CD4-positive, alpha-beta T cell treated with Interleukin-1 beta for 1 hour (primary cell): ENCODE results near the gene ZIC5.

ENCODE experiments used
- DNase-seq, 2 donors: peaks; one replicate each; pipeline ENCODE4 v3.0.0-alpha.2; 2020 to 2022

ZIC5 gene

GRCh38 chr13:99930925-99931324 lies 40.6 kb downstream of the ZIC5 start:
- no peak for DNase-seq

DNA sequence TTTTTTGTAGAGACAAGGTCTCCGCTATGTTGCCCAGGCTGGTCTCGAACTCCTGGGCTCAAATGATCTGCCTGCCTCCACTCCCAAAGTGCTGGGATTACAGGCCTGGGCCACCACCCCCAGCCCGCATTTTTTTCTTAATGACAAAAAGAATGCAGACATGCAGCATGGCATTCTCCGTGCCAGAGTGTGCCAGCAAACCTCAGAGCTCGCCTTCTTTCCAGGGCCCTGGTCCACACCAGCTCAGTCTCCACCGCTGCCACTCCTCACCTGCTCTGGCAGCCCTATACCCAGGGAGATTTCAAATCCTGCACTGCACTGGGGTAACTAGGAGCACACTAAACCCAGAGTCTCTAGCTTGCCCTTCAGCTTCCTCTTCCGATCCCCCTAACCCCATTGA lies 41.7 kb downstream of the ZIC5 start:
- DNase-seq = no peak

GRCh38 chr13:99926014-99926731 lies 45.4 kb downstream of the ZIC5 start:
- DNase-seq = no peak

DNA sequence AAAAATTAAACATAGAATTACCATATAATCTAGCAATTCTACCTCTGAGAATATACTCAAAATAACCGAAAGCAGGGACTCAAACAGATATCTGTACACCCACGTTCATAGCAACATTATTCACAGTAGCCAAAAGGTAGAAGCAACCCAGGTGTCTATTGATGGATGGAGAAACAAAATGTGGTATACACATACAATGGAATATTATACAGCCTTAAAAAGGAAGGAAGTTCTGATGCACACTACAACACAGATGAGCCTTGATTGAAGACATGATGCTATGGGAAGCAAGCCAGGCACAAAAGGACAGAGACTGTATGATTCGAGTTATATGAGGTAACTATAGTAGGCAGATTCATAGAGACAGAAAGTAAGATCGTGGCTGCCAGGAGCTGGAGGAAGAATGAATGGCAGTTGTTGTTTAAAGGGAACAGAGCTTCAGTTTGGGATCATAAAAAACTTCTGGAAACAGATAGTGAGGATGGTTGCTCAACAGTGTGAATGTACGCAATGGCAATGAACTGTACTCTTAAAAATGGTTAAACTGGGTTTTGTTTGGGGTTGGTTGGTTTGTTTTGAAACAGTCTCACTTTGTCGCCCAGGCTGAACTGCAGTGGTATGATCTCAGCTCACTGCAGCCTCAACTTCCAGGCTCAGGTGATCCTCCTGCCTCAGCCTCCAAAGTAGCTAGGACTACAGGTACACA lies 47.5 kb downstream of the ZIC5 start:
- no peak for DNase-seq

DNA sequence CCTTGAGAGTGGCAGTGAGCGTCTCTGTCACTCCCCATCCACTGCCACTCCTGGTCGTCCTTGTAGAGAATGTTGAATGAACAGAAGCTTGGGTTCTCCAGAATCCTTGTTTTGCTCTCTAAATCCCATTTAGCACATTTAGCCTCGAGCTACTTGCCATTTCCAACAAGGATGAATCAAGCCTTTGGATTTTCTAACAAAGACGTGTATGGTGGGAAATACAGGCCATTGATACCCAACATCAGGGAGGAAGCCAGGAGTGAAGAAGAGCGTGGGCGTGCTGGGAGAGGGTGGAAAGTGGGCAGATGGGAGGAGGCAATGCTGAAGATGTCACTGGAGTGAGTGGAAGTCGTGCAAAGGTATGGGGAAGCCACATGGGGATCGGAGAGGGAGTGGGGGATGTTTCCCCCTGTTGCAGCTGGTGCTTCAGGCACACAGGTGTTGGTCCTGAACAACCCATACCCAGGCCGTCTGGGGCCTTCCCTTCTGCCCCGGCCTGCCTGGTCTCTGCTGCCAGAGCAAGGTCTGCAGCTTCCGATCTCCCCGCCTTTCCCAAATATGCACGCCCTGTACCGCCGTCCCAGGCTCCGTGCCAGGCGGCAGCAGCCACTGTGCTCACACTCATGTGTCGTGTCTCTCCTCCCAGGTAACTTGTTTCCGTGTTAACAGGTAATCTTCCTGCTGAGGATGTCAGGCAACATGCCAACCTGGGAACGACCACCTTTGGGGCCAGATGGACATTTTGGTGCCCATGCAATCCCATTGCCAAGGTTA lies 48.7 kb downstream of the ZIC5 start:
- no peak for DNase-seq

DNA sequence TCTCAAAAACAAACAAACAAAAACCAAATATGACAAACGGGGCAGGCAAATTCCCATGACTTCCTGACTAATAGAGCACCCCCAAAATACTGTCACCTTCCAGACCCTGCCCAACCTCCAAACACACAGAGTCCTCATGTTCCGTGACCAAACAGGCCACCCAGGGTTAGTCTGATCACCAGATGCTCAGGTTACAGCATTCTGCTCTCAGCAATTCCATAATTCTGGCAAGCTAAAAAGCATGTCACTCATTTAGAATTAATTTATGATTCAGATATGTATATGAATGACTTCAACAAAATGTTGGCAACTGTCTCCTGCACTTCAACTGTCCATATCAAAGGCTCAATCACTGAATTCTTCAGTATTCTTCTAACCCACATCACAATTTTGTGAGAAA lies 52.4 kb downstream of the ZIC5 start:
- no peak for DNase-seq

DNA sequence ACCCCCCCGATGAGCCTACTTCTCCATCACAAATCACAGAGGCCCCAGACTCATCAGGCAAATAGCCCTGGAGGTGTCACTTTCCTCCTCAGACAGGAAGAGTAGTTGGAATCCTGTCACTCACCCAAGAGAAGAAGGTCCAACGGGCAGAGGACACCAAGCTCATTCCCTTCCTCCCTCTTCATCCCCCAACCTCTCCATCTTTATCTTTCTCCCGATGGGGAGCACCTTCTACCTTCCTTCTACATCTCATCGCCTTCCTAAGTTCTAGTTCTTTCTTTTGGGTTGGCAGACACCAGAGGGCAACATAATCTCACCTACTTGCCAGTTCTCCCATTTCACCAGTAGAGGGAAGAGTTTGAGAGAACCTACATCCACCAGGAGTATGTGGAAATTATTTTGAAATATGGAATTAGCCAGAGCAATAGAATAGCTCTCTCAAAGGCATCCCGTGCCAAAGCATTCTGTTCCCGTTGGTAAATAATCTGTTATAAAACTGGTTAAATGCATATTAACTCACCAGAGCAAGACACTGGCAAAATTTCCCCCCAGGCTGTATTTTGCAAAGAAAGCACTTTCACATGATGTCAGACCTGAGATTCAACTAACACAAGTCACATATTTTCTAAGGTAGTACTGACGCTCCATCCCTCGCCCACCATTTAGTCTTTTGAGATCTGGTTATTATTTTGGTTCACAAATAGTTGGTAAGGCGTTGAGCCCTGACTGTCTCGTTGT lies 55.0 kb downstream of the ZIC5 start:
- peak; percentile 11 to 56 for DNase-seq

DNA sequence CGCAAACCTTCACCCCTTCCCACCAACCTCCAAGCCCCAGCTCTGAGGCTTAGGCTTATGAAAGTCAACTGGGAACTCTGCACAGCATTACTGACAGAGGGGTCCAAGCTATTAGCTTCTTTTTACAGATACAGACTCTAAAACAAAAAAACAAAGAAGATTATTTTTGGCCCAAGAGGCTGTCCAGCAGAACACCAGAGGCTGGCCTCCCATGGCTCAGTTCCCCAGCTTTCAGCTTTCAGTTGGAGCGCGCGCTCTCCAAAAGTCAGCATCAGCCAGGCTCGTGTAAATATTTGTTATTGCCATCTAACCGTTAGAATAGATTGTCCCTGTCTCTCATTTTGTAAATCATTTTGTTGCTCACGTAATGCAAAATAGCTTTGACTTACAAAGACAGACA lies 58.4 kb downstream of the ZIC5 start:
- DNase-seq = no peak
